IMR-90 (cell line): ENCODE measurements around the gene STAT3. TPM values are rescaled to one million over a fixed set of nuclear protein-coding genes. Genes with fewer than 3 reads are reported as not detected.
A peak's percentile ranks its signal among the peaks of the same experiment; 100 is the strongest.

ENCODE experiments used
- ATAC-seq: fragments of 200-7000 bp; cut with Tn5 transposase; 2 replicates; pipeline ENCODE4 v1.9.1; 2020; ENCODE audit warnings: low read depth, mild to moderate bottlenecking, moderate library complexity
- BruUV-seq: library from RNA; stranded (reverse); fragments of 400-500 nt; replicated peaks from 2 replicates; lab custom pipeline; 2021; lab: Mats Ljungman, UMichigan
- CTCF ChIA-PET: fragments of 300-600 bp; formaldehyde crosslinking; extraction: SDS; loops from one replicate; lab custom pipeline; 2021; ENCODE audit warnings: antibody characterized with exemption; lab: Yijun Ruan, JAX
- POLR2A ChIA-PET: fragments of 300-600 bp; sonication (Branson Sonifier 250); formaldehyde crosslinking; loops from one replicate; lab custom pipeline; 2022; ENCODE audit warnings: antibody characterized with exemption; ENCODE audit not compliant: unreplicated experiment; lab: Charles Lee
- DNase-seq: peaks from one replicate; pipeline ENCODE4 v3.0.0; 2013
- H2AFZ ChIP-seq: replicated peaks from 2 replicates; pipeline ENCODE3; 2013; ENCODE audit warnings: low read length, mild to moderate bottlenecking; ENCODE audit not compliant: poor library complexity
- H2AK5ac ChIP-seq: 2 replicates; pipeline ENCODE4 v1.6.1; 2013; ENCODE audit warnings: low read depth, low read length, inconsistent platforms
- H2AK9ac ChIP-seq: replicated peaks from 2 replicates; pipeline ENCODE3; 2013; ENCODE audit warnings: mild to moderate bottlenecking, low read depth, low read length, moderate library complexity; ENCODE audit not compliant: poor library complexity
- H2BK120ac ChIP-seq: 2 replicates; pipeline ENCODE4 v1.6.1; 2013; ENCODE audit warnings: low read depth, low read length, inconsistent platforms
- H2BK15ac ChIP-seq: 3 replicates; pipeline ENCODE4 v1.6.1; 2013; ENCODE audit warnings: low read depth, low read length, inconsistent platforms
- H2BK20ac ChIP-seq: 2 replicates; pipeline ENCODE4 v1.6.1; 2013; ENCODE audit warnings: low read depth, mild to moderate bottlenecking, inconsistent platforms, low read length, moderate library complexity
- H2BK5ac ChIP-seq: 2 replicates; pipeline ENCODE4 v1.6.1; 2013; ENCODE audit warnings: mild to moderate bottlenecking, low read depth, low read length, inconsistent platforms; ENCODE audit not compliant: poor library complexity, severe bottlenecking
- H3K14ac ChIP-seq: replicated peaks from 2 replicates; pipeline ENCODE4 v1.6.1; 2013; ENCODE audit warnings: low read depth, low read length, inconsistent platforms
- H3K18ac ChIP-seq: 2 replicates; pipeline ENCODE4 v1.6.1; 2013; ENCODE audit warnings: low read depth, low read length, control low read depth
- H3K23ac ChIP-seq: 2 replicates; pipeline ENCODE4 v1.6.1; 2013; ENCODE audit warnings: low read depth, low read length, inconsistent platforms
- H3K27ac ChIP-seq: 2 replicates; pipeline ENCODE4 v1.5.1; 2013; ENCODE audit warnings: mild to moderate bottlenecking, control low read depth, low read length; ENCODE audit not compliant: insufficient read depth
- H3K27me3 ChIP-seq: 2 replicates; pipeline ENCODE4 v1.6.1; 2013; ENCODE audit warnings: low read length; ENCODE audit not compliant: control insufficient read depth, insufficient read depth
- H3K36me3 ChIP-seq: 2 replicates; pipeline ENCODE4 v1.6.1; 2013; ENCODE audit warnings: low read length, mixed read lengths; ENCODE audit not compliant: control insufficient read depth, insufficient read depth
- H3K4ac ChIP-seq: 2 replicates; pipeline ENCODE4 v1.6.1; 2013; ENCODE audit warnings: low read depth, low read length, inconsistent platforms
- H3K4me1 ChIP-seq: 2 replicates; pipeline ENCODE4 v1.6.1; 2013; ENCODE audit warnings: low read length, mixed read lengths; ENCODE audit not compliant: control insufficient read depth, insufficient read depth
- H3K4me2 ChIP-seq: 2 replicates; pipeline ENCODE4 v1.6.1; 2013; ENCODE audit warnings: low read depth, mild to moderate bottlenecking, control low read depth, low read length, moderate library complexity
- H3K4me3 ChIP-seq: 2 replicates; pipeline ENCODE4 v1.5.1; 2013; ENCODE audit warnings: low read depth, mild to moderate bottlenecking, control low read depth, low read length, moderate library complexity; ENCODE audit not compliant: insufficient read depth
- H3K56ac ChIP-seq: 2 replicates; pipeline ENCODE4 v1.6.1; 2013; ENCODE audit warnings: low read length, inconsistent platforms; ENCODE audit not compliant: insufficient read depth; ENCODE audit errors: extremely low read depth
- H3K79me1 ChIP-seq, 2 experiments: 2 replicates each; pipeline ENCODE4 v1.6.1; 2013; ENCODE audit warnings: low read length in 2 of 2, inconsistent platforms in 1 of 2, low read depth in 1 of 2
- H3K9ac ChIP-seq: 2 replicates; pipeline ENCODE4 v1.6.1; 2013; ENCODE audit warnings: low read depth, low read length, control low read depth
- H3K9me1 ChIP-seq: 2 replicates; pipeline ENCODE4 v1.6.1; 2013; ENCODE audit warnings: low read length, inconsistent platforms; ENCODE audit not compliant: insufficient read depth
- H3K9me3 ChIP-seq: 2 replicates; pipeline ENCODE4 v1.6.1; 2013; ENCODE audit warnings: low read length; ENCODE audit not compliant: control insufficient read depth, insufficient read depth
- H4K20me1 ChIP-seq: 2 replicates; pipeline ENCODE4 v1.6.1; 2013; ENCODE audit warnings: low read length, inconsistent platforms; ENCODE audit not compliant: insufficient read depth
- H4K5ac ChIP-seq: 2 replicates; pipeline ENCODE4 v1.6.1; 2013; ENCODE audit warnings: mild to moderate bottlenecking, low read depth, low read length, control low read depth
- H4K8ac ChIP-seq, 2 experiments: 2 replicates each; pipeline ENCODE4 v1.6.1; 2013; ENCODE audit warnings: low read depth in 2 of 2, low read length in 2 of 2, control low read depth in 1 of 2, inconsistent platforms in 1 of 2
- H4K91ac ChIP-seq: 2 replicates; pipeline ENCODE4 v1.6.1; 2013; ENCODE audit warnings: low read depth, low read length, inconsistent platforms; ENCODE audit not compliant: insufficient read depth
- BHLHE40 ChIP-seq: fragments of 150-350 bp; IDR thresholded peaks from 2 replicates; pipeline ENCODE4 v1.6.1; 2016; ENCODE audit warnings: mild to moderate bottlenecking, low read depth, low read length
- CHD1 ChIP-seq: IDR thresholded peaks from 2 replicates; pipeline ENCODE4 v1.6.1; 2012; ENCODE audit warnings: low read depth, low read length, improper control_type of control experiment
- CTCF ChIP-seq: conservative IDR thresholded peaks from 2 replicates; pipeline ENCODE4 v1.5.1; 2012; ENCODE audit warnings: mild to moderate bottlenecking, low read depth, low read length, improper control_type of control experiment
- ELK1 ChIP-seq: fragments of 150-350 bp; IDR thresholded peaks from 2 replicates; pipeline ENCODE4 v1.6.1; 2016; ENCODE audit warnings: low read depth, mild to moderate bottlenecking, low read length, moderate library complexity, borderline replicate concordance
- MAFK ChIP-seq: IDR thresholded peaks from 2 replicates; pipeline ENCODE4 v1.6.1; 2012; ENCODE audit warnings: low read depth, low read length, improper control_type of control experiment
- RCOR1 ChIP-seq: IDR thresholded peaks from 2 replicates; pipeline ENCODE4 v1.6.1; 2012; ENCODE audit warnings: mild to moderate bottlenecking, low read length, improper control_type of control experiment; ENCODE audit not compliant: insufficient replicate concordance
- USF2 ChIP-seq: fragments of 150-350 bp; IDR thresholded peaks from 2 replicates; pipeline ENCODE4 v1.6.1; 2017; ENCODE audit warnings: mild to moderate bottlenecking, antibody characterized with exemption, low read length, low read depth
- WGBS, 2 experiments: methylation state at CpG; one replicate each; pipeline versions ENCODE4 v1.1.5 to v1.1.7; 2013; ENCODE audit warnings: missing lambda C conversion rate in 2 of 2; ENCODE audit not compliant: insufficient read length in 1 of 2; ENCODE audit errors: extremely low coverage in 2 of 2; 5-methylcytosine and 5-hydroxymethylcytosine counted together
- dilution Hi-C: fragments of 300-500 bp; cut with HindIII; formaldehyde crosslinking; loops from one replicate; pipeline ENCODE4 v1.14.3; 2018; ENCODE audit warnings: low sequenced_read_pairs; ENCODE audit not compliant: unreplicated experiment
- in situ Hi-C: fragments of 300-500 bp; cut with MboI; formaldehyde crosslinking; loops from 3 replicates; pipeline ENCODE4 v1.14.3; 2019; ENCODE audit warnings: low sequenced_read_pairs, inconsistent platforms, mixed read lengths
- intact Hi-C: fragments of 100-400 bp; cut with micrococcal nuclease; formaldehyde crosslinking; loops from 2 replicates; pipeline ENCODE4 v1.10.0; 2022
- polyA plus RNA-seq, 3 experiments: library from polyadenylated mRNA; depleted of rRNA; stranded (reverse); fragments of >200 nt; gene quantifications; 2 replicates each; pipeline ENCODE4 v1.2.3, GENCODE V29; 2012; ENCODE audit warnings: low replicate concordance in 1 of 3
- total RNA-seq: library from RNA; depleted of rRNA; stranded (reverse); fragments of >200 nt; gene quantifications from 2 replicates; pipeline ENCODE4 v1.2.3, GENCODE V29; 2012

STAT3 gene
- total and polyA plus RNA-seq, 2 of the 4 experiments (the other 2 are of a cell fraction): 47.2 to 66.3 TPM

GRCh38 chr17:42309986-42310786, 78.1 kb downstream of the STAT3 start:
- no peak overlapping the region for H3K14ac ChIP-seq
- H2BK20ac ChIP-seq: no peak overlapping the region
- no peaks in the 10 kb centered on the region for H4K20me1 ChIP-seq
- no peak overlapping the region for H4K5ac ChIP-seq
- no peak overlapping the region for H3K4me2 ChIP-seq
- H3K9ac ChIP-seq: no peak overlapping the region
- H3K56ac ChIP-seq: no peak overlapping the region
- ChIA-PET CTCF (interaction anchor here (0.7 to 1.1 kb wide), 2 partner anchors 51 to 217 kb away, joined by 3 read pairs; no protein-coding TSS in a partner anchor), POLR2A (interaction anchor here (0.6 kb wide), 2 partner anchors 206 to 291 kb away, joined by 3 to 13 read pairs; partner anchors contain the start of gene NKIRAS2)
- H3K79me1 ChIP-seq: 0 out of 4 replicates have a peak, but pooled peaks cover 0 to 5% of the 10 kb centered on the region in 2 experiments
- H3K23ac ChIP-seq: no peak overlapping the region
- H2AK9ac ChIP-seq: no peak overlapping the region
- dilution Hi-C loops: no loop called here
- no peak overlapping the region for H4K91ac ChIP-seq
- H2BK15ac ChIP-seq: no peak overlapping the region
- no peak overlapping the region for H2BK120ac ChIP-seq
- H3K9me1 ChIP-seq: no peaks in the 10 kb centered on the region
- H3K4me1 ChIP-seq: peaks cover 11% of the 10 kb centered on the region
- H2AK5ac ChIP-seq: peak overlapping the region; percentile 56; the same call in 1 of the 2 replicates
- no peaks in the 10 kb centered on the region for H3K9me3 ChIP-seq
- DNase-seq (no peak), ATAC-seq (no peak)
- in situ Hi-C loops: no loop called here
- intact Hi-C loops: loop anchor here (2.0 kb wide), 1 partner anchor 87 kb away; no protein-coding TSS in a partner anchor
- H2AFZ ChIP-seq: no peak overlapping the region
- H3K27ac ChIP-seq: peak overlapping the region; percentile 18; the same call in 1 of the 2 replicates
- H3K4ac ChIP-seq: no peak overlapping the region
- H3K18ac ChIP-seq: no peak overlapping the region
- H3K4me3 ChIP-seq: no peak overlapping the region
- H3K27me3 ChIP-seq: no peaks in the 10 kb centered on the region
- TF ChIP-seq BHLHE40 (no peak), RCOR1 (no peak), MAFK (no peak), CHD1 (no peak), ELK1 (no peak), CTCF (no peak), USF2 (no peak)
- H2BK5ac ChIP-seq: no peak overlapping the region
- 88% methylated on average over 8 of the region's 19 CpGs; no CpG with 5 or more reads in 1 of the 2 experiments for WGBS, 2 experiments
- no TSS peak for BruUV-seq
- no peak overlapping the region for H4K8ac ChIP-seq
- peaks cover 23% of the 10 kb centered on the region for H3K36me3 ChIP-seq
